ENCODE measurements around the gene CST4.
"Not testable (repeated sequence)": the region's sequence is repeated elsewhere in the genome, so short reads cannot be mapped to it uniquely, and the experiment has no call there.

CST4 gene, protein sequence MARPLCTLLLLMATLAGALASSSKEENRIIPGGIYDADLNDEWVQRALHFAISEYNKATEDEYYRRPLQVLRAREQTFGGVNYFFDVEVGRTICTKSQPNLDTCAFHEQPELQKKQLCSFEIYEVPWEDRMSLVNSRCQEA

DNA sequence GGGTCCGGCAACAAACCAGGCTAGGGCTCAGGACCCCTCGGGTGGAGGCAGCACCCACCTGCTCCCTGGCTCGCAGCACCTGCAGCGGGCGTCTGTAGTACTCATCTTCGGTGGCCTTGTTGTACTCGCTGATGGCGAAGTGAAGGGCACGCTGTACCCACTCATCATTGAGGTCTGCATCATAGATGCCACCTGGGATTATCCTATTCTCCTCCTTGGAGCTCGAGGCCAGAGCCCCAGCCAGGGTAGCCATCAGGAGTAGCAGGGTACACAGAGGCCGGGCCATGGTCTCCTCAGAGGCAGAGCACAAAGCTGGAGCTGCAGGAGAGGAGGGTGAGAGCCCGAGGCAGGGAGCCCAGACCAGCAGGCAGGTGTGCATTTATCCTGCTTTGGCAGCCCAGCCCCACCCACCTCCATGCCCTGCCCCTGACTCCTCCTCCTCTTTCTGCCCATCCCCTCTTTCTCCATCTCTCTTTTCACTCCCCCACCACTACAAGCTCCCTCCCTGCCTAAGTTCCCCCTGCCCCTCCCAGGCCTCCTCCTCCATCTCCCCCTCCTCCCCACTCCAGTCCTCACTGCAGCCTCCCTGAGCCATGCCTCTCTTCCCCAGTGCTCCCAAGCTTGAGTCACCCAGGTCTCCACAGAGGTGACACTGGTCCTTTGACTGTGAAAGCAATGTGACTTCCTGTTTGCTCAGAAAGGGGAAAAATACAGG, at the start of gene CST4:
TSS of gene CST4 (minus strand) at position 355 of the 715 bp plus-strand sequence. CDS start at position 286, 69 bp downstream.
- not testable (repeated sequence) for H3K4me3 ChIP-seq (ENCODE audit: low read depth, low read length); DNase-seq (ENCODE audit: low read depth)

GRCh38 chr20:23735391-23735790, 46.6 kb upstream of the CST4 start:
- not testable (repeated sequence) for H3K4me3 ChIP-seq (ENCODE audit: low read depth, low read length)

DNA sequence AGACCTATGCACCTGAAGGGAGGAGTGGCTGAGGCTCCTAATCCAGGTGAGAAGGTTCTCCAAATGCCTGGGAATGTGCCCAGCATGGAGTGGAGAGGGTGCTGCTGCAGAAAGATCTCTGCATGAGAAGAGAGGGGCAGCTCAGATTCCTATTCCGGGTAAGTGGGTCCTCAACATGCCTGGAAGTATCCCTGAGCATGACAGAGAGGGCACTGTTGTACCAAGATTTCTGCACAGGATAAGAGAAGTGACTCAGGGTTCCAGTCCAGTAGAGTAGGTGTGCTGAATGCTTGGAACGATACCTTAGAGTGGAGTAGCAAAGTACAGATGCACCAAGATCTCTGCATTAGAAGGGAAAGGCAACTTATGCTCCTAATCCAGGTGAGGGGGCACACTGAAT, 46.1 kb upstream of the CST4 start:
- H3K4me3 ChIP-seq (ENCODE audit: low read depth, low read length); DNase-seq (ENCODE audit: low read depth): not testable (repeated sequence)

More at GRCh38 chr20:23735391-23735790, 46.6 kb upstream of the CST4 start:
- not testable (repeated sequence) for DNase-seq (ENCODE audit: low read depth)

DNA sequence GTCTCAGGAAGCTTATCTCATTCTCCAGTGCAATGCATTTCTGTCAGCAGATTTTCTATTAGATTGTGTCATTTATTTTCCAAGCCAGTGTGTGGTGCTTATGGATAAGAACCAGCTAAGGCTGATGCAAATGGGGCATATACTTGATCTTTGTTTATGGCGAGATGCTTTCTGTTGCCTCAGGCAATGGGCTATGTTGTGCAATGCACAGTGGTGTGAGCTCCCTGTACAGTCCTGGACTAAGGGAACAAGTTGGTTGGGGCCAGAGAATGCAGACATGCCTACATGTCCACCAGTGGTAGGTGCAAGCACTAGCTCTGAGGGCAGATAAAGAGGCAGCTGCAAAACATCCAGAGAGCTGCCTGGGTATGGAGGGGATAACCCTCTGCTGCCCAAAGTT, 45.6 kb upstream of the CST4 start:
- not testable (repeated sequence) for DNase-seq (ENCODE audit: low read depth); H3K4me3 ChIP-seq (ENCODE audit: low read depth, low read length)

- TF ChIP-seq CTCF (conservative IDR thresholded peaks at IDR 0.05; ENCODE audit: low read depth, low read length), result no peak
- H3K4me3 ChIP-seq (ENCODE audit: low read depth, low read length), result no peak overlapping the region
- no peak for DNase-seq (ENCODE audit: low read depth)
Measured at GRCh38 chr20:23727016-23727415, 38.2 kb upstream of the CST4 start.

DNA sequence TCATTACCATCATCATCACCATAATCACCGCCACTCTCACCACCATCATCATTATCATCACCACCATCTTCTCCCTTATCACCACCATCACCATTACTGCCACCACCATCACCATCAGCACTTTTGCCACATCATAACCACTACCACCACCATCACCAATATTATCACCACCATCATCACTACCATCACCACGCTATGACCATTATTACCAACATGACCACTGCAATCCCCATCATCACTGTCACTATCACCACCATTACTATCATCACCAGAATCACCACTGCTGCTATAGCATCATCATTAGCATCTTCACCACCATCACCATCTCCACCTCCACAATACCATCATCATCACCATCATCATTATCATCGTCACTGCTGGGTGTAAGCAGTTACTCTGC, 36.3 kb upstream of the CST4 start:
- TF ChIP-seq CTCF (conservative IDR thresholded peaks at IDR 0.05; ENCODE audit: low read depth, low read length), result no peak

DNA sequence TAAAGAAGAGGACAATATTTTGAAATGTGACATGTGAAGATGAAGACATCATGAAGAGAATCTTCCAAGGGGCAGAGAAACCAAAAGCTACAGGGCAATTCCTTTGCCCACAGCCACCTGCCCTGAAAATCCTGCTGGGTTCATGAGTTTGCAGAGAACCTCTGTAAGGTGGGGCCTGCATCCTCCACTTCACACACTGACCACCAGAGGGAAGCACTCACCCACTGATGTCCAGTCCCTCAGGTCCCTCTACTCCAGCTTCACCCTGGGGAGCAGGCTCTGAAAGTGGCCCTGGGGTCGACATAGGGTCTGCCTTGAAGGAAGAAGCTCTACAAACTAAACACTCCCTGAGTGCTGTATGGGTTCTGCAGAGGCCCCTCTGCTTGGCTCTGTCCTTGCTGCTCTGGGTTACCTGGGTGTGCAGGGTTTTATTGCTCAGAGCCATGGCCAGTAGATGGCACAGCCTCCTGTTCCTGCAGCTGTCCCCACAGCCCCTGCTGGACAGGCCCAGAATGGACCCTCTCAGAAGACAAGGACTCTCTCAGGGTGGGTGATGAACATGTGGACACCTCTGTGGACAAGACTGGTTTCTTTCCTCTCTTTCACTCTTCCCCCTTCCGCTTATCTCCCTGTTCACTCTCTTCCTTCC, 34.9 kb upstream of the CST4 start:
- H3K4me3 ChIP-seq (ENCODE audit: low read depth, low read length), result not testable (repeated sequence)
- peak; percentile 63 for DNase-seq (ENCODE audit: low read depth)

More for the DNA sequence above, 36.3 kb upstream of the CST4 start:
- no peak for DNase-seq (ENCODE audit: low read depth)
- no peak overlapping the region for H3K4me3 ChIP-seq (ENCODE audit: low read depth, low read length)

DNA sequence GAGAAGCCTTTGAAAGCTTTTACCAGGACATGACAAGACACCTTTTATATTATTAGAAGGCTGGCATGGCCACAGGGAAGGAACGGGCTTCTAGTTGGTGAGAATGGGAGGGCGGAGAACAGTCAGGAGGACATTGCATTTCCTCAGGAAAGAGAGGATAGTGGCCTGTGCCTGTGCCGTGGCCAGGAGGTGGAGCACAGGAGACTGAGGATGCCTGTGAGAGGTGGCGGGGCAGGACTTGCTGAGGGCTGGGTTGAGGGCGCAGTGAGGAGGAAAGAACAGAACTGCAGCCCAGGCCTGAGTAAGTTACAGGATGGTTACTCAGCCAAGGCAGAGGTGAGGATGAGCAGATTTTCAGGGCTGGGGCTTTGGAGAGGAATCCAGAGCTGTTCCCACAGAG, 34.0 kb upstream of the CST4 start:
- not testable (repeated sequence) for H3K4me3 ChIP-seq (ENCODE audit: low read depth, low read length); DNase-seq (ENCODE audit: low read depth)

More for the DNA sequence above, 34.9 kb upstream of the CST4 start:
- peak; percentile 65 for TF ChIP-seq CTCF (conservative IDR thresholded peaks at IDR 0.05; ENCODE audit: low read depth, low read length)

- no peak for DNase-seq (ENCODE audit: low read depth)
- no peak for TF ChIP-seq CTCF (conservative IDR thresholded peaks at IDR 0.05; ENCODE audit: low read depth, low read length)
- H3K4me3 ChIP-seq (ENCODE audit: low read depth, low read length), result no peak overlapping the region
Measured at GRCh38 chr20:23721962-23722361, 33.1 kb upstream of the CST4 start.

GRCh38 chr20:23719351-23719750, 30.5 kb upstream of the CST4 start:
- not testable (repeated sequence) for DNase-seq (ENCODE audit: low read depth); H3K4me3 ChIP-seq (ENCODE audit: low read depth, low read length)

- DNase-seq (ENCODE audit: low read depth); H3K4me3 ChIP-seq (ENCODE audit: low read depth, low read length): not testable (repeated sequence)
Measured at GRCh38 chr20:23711778-23712177, 22.9 kb upstream of the CST4 start.

All from choroid plexus epithelial cell (primary cell).